ENCODE measurements around the gene EMC10. TPM values are rescaled to one million over a fixed set of nuclear protein-coding genes. Genes with fewer than 3 reads are reported as not detected.
"Not testable (repeated sequence)": the region's sequence is repeated elsewhere in the genome, so short reads cannot be mapped to it uniquely, and the experiment has no call there.

Gene EMC10
- total RNA-seq, 1 donor from 2014 or later, result 58.3 TPM

DNA sequence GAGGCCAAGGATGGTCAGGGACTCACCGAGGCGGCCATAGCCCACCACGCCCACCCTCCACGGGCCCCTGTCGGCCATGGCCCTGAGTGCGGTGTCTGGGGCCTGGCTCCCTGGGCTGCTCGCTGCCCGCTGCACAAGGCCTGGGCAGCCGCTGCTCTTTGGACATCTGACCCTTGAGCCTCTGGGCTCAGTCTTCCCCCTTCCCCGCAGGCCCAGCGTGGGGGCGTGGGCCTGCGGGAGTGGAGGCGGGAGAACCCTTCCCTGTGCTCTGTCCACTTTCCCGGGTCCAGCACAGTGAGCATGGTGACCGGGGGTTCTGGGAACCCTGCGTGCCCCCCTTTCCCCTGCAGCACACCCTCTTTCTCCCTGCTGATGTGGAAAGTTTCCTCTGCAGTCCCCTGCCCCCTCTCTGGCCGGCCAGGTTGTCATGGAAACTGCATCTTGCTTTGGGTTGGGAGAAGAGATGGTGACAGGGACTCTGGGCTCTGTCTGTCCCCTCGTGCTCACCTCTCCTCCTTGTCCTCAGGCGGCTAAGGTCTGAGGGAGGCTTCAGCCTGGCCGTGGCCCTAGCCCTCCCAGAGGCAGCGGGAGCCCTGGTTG lies 37.5 kb downstream of the EMC10 start, which contains the start of gene ASPDH:
ASPDH (minus strand) TSS at position 168 of the 600 bp plus-strand sequence; CDS start at position 78, 90 bp downstream.
- DNase-seq (ENCODE audit: low read depth), result no peak

- DNase-seq (ENCODE audit: low read depth), result no peak
Observed at GRCh38 chr19:50514346-50515167, 38.2 kb downstream of the EMC10 start.

GRCh38 chr19:50515168-50515561 lies 38.9 kb downstream of the EMC10 start:
- DNase-seq (ENCODE audit: low read depth), result no peak

GRCh38 chr19:50516456-50516855 lies 40.1 kb downstream of the EMC10 start:
- DNase-seq (ENCODE audit: low read depth), result no peak

DNA sequence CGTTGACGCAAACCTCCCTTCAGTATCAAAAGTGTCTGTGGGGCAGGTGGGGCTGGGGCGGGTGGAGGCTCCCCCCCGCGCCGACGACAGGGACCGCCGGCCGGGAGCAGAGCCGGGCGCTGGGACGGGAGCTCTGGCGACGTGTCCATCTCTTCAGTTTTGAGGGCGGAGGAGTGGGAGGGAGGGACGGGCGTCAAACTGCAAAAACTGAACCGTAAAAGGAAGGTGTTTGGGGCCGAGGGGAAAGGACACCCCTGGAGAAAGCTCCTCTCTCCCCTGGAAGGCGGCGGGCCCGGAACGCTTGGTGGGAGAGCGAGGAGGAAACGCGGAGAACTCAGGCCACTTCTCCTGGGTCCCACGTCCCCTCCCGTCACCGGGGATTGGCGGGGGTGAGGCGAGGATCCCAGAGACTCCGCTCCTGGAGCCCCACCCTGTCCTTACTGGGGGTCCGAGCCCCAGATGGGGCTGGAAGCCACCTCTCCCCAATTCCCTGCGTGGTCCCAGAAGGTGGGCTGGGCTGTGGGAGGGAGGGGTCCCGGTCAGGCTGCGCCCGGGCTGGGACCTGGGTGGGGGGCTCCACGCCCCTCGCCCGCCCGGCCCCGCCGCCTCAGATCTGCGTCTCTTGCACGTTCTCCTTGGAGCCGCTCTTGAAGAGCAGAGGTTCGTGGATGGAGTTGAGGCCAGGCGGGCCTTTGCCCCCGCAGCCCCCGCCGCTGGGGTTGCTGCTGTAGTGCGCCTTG lies 40.8 kb downstream of the EMC10 start:
- DNase-seq (ENCODE audit: low read depth), result no peak

- DNase-seq (ENCODE audit: low read depth), result no peak
Observed at GRCh38 chr19:50517704-50518075, 41.4 kb downstream of the EMC10 start.

DNA sequence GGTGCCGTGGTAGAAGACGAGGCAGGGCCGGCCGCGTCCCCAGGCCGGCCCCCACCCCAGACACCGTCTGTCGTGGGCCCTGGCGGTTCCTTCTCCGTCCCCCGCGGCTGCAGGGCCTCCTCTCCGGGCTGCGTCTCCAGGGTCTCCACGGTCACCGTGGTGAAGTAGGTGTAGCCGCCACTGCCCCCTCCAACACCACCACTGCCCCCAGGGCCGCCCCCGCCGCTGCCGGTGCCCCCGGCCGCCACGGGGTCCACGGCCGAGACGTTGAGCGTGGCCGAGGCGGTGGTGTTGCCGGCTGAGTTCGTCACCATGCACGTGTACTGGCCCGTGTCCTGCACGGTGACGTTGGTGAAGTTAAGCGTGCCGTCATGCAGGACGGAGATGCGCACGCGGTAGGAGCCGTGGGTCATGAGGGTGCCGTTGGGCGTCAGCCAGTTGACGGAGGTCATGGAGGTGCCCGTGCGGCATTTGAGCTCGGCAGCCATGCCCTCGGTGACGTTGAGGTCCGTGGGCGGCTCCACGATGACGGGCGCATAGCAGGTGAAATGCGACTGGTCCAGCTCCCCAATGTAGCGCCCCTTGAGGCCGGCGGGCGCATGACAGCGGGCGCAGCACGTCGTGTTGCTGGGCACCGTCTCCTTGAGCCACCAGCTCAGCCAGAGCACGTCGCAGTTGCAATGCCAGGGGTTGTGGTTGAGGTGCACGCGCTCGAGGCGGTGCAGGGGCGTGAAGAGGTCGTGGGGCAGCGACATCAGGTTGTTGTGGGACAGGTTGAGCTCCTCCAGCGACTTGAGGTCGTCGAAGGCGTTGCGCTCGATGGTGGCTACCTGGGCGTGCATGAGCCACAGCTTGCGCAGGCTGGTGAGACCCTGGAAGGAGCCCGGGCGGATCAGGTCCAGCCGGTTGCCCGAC lies 42.0 kb downstream of the EMC10 start:
- DNase-seq (ENCODE audit: low read depth), result no peak

DNA sequence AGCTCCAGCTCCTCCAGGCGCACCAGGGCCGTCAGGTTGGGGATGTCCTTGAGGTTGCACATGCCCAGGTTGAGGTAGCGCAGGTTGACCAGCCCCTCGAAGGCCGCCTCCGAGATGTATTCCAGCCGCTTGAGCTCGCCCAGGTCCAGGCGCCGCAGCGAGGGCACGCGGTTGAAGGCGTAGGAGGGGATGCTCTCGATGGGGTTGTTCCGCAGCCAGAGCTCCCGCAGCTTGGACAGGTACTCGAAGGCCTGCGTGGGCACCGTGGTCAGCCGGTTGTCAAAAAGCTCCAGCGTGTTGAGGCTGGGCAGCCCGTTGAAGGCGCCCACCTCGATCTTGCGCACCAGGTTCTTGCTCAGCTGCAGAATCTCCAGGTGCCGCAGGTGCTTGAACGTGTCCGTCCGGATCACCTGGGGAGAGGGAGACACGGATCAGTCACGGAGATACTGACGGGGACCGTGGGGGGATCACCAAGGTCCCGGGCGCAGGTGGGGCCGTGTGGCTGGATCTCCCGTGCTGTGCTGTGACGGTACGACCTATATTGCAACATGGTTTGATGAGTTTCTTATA lies 42.8 kb downstream of the EMC10 start:
- no peak for DNase-seq (ENCODE audit: low read depth)

- no peak for DNase-seq (ENCODE audit: low read depth)
Observed at GRCh38 chr19:50520822-50521465, 44.6 kb downstream of the EMC10 start.

DNA sequence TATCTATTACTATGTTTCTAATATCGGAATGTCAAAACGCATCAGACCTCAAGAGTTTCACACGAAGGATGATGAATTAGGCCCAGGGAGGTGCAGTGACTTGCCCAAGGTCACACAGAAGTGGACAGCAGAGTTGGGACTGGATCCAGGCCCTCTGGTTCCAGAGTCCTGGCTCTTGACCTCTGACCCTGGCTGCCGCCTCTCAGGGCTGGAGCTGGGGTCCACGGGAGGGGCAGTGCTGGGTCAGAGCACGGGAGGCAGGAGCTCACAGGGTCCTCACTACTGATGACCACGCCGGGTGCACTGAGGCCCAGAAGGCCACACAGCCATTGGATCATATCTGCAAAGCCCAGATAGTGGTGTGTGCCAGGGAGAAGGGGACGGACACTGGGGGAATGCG lies 46.6 kb downstream of the EMC10 start:
- no peak for DNase-seq (ENCODE audit: low read depth)

- DNase-seq (ENCODE audit: low read depth), result not testable (repeated sequence)
Observed at GRCh38 chr19:50528052-50528451, 51.7 kb downstream of the EMC10 start.

DNA sequence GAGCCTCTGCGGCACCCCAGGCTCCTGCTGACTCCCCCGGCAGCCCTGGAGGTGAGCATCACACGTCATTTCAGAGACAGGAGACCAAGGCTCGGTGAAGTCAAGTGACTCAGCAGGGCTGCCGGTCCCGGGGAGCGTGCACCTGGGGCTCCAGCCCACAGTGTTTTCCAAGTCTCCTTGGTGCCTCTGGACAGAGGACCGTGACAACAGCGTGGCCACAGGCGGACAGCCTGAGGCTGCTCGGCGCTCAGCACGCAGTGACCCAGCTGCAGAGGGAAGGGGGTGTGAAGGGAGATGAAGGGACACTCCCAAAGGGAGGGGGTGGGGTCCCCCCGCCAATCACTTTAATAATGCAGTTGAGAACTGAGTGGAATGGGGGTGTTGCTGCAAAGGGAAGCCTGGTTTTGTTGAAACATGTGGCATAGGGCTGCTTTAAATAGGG lies 54.9 kb downstream of the EMC10 start:
- DNase-seq (ENCODE audit: low read depth), result no peak

DNA sequence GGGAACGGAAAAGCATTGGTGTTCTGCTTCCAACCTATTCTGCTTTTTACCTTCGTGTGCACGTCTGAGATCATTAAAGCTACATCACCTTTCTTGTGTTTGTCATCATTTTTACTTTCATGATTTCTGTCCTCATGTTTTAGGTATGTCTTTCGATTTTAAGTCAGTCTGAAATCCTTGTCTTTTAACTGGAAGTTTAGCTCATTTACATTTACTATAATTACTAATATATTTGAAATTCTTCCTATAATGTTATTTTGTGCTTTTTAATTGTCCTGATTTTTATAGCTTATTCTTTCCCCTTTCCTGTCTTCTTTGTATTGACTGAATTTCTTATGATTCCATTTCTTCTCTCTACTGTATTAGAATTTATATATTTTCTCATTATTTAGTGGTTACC lies 56.6 kb downstream of the EMC10 start:
- DNase-seq (ENCODE audit: low read depth), result no peak

- no peak for DNase-seq (ENCODE audit: low read depth)
Observed at GRCh38 chr19:50534478-50534877, 58.2 kb downstream of the EMC10 start.

- DNase-seq (ENCODE audit: low read depth), result no peak
Observed at GRCh38 chr19:50535672-50536187, 59.4 kb downstream of the EMC10 start.

DNA sequence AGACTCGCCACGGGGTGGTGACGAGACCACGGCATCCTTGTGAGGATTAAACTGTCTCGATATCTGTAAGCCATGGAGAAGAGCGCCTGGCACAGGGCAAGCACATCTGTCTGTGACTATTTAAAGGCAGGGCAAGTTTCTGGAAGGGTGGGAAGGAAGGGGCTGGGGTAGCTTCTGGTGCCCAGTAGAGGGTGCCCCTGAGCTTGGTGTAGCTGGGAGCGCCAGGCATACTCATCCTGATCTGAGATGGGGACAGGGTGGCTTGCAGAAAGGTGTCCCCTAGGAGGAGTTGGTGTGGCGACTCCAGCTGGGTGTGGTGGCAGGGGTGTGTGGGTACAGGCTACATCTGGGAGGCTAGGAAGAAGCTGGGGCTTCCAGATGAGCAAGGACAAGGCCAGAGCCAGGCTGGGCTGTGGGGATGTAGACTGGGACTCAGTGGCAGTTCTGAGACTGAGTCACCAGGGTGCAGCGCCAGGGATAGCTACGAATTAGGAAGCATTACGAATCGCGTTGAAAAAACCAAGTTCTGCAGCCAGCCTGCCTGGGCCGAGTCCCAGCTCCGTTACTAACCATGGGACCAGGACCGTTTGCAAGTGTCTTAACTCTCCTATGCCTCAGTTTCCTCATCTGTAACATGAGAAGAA lies 60.5 kb downstream of the EMC10 start:
- no peak for DNase-seq (ENCODE audit: low read depth)

GRCh38 chr19:50537306-50537685 lies 61.0 kb downstream of the EMC10 start:
- DNase-seq (ENCODE audit: low read depth), result no peak

DNA sequence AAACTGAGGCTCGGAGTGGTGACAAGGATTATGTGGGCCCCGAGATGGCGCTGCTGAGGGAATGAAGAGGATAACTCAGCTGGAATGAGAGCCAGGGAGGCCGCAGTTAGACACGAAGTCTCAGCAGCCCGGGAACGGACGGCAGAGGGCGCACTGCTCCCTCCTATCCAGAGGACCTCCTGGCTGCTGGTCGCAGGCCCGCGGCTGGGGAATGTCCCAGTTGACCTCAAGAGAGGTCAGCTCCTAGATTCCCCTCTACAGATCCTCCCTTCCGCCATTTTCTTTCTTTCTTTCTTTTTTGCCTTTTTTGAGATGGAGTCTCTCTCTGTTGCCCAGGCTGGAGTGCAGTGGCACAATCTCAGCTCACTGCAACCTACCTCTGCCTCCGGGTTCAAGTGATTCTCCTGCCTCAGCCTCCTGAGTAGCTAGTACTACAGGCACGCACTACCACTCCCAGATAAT lies 61.5 kb downstream of the EMC10 start:
- peak; percentile 43 for DNase-seq (ENCODE audit: low read depth)
